ENCODE measurements around the gene RUNX2. TPM values are rescaled to one million over a fixed set of nuclear protein-coding genes. Genes with fewer than 3 reads are reported as not detected.

Gene RUNX2
- total and polyA plus RNA-seq, 9 of the 15 experiments (the other 6 are each of a cell fraction or from before 2014, with no cell fraction given), result 0.29 to 1.00 (median 0.43) TPM

- TF ChIP-seq, protein P1, sequence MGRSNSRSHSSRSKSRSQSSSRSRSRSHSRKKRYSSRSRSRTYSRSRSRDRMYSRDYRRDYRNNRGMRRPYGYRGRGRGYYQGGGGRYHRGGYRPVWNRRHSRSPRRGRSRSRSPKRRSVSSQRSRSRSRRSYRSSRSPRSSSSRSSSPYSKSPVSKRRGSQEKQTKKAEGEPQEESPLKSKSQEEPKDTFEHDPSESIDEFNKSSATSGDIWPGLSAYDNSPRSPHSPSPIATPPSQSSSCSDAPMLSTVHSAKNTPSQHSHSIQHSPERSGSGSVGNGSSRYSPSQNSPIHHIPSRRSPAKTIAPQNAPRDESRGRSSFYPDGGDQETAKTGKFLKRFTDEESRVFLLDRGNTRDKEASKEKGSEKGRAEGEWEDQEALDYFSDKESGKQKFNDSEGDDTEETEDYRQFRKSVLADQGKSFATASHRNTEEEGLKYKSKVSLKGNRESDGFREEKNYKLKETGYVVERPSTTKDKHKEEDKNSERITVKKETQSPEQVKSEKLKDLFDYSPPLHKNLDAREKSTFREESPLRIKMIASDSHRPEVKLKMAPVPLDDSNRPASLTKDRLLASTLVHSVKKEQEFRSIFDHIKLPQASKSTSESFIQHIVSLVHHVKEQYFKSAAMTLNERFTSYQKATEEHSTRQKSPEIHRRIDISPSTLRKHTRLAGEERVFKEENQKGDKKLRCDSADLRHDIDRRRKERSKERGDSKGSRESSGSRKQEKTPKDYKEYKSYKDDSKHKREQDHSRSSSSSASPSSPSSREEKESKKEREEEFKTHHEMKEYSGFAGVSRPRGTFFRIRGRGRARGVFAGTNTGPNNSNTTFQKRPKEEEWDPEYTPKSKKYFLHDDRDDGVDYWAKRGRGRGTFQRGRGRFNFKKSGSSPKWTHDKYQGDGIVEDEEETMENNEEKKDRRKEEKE (IDR thresholded peaks at IDR 0.05; ENCODE audit: borderline replicate concordance in 1 of 2, control insufficient read depth in 1 of 2, low read depth in 2 of 2, low read length in 1 of 2), result no peak
- TF ChIP-seq USF1 (CRISPR knock-in tag; IDR thresholded peaks at IDR 0.05), result no peak
- TF ChIP-seq, protein P2, sequence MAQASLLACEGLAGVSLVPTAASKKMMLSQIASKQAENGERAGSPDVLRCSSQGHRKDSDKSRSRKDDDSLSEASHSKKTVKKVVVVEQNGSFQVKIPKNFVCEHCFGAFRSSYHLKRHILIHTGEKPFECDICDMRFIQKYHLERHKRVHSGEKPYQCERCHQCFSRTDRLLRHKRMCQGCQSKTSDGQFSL (CRISPR knock-in tag; IDR thresholded peaks at IDR 0.05), result no peak
- TF ChIP-seq, protein P2 (tag; IDR thresholded peaks at IDR 0.05), result no peak
Observed at GRCh38 chr6:45350186-45350710, 22.1 kb downstream of the RUNX2 start (continued).

All from K562 (cell line).